Ureter (tissue), 1 donor: ENCODE data around the gene FKRP. TPM values are rescaled to one million over a fixed set of nuclear protein-coding genes. Genes with fewer than 3 reads are reported as not detected.

Experiments
- DNase-seq: peaks from one replicate; pipeline ENCODE4 v3.0.0-alpha.2; 2020; ENCODE audit warnings: low spot score
- total RNA-seq: library from RNA; stranded (reverse); gene quantifications from one replicate; pipeline ENCODE4 v1.2.4, GENCODE V29; 2023
- donor health status: DM: yes; HTN: yes; CAD: no.

Gene FKRP
- total RNA-seq, 1 donor from 2014 or later, result 20.6 TPM

DNA sequence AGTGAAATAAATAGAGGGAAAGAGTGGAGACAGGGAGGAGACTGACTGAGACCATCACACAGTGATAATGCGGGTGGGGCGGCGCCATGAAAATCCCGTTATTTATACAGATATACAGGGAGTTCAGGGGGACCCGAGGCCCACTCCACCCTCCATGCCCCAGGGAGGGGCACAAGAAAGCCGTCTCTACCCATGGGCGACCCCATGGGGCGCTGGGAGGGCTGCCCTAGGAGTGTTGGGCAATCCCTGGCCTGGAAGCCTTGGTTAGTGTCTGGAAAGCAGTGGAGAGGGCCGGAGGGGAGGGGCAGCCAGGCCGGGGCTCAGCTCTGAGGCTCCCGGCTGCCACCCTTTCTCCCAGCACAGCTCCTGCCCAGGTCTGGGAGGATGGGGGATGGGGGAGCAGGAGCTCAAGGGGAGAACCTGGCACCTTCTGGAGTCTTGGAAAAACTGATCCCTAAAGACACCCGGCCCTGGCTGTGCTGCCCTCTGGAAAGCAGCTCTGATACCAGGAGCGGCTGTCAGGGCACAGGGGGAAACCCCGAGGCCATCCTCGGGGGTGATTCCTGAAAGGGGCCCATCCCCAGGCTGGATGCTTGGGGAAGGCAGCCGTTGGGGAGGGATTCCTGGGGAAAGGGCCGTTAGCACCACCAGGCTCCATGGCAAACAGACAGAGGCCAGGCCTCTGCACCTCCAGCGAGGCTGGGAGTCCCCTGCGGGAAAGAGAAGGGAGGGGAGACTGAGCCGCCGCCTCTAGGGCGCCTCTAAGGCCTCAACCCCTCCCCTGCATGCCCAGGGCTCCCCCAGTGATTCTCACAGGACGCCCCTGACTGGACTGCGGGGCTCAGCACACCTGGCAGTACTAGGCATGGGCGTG, 26.0 kb upstream of the FKRP start:
- no peak for DNase-seq

GRCh38 chr19:46720503-46721239, 25.2 kb upstream of the FKRP start:
- no peak for DNase-seq

DNA sequence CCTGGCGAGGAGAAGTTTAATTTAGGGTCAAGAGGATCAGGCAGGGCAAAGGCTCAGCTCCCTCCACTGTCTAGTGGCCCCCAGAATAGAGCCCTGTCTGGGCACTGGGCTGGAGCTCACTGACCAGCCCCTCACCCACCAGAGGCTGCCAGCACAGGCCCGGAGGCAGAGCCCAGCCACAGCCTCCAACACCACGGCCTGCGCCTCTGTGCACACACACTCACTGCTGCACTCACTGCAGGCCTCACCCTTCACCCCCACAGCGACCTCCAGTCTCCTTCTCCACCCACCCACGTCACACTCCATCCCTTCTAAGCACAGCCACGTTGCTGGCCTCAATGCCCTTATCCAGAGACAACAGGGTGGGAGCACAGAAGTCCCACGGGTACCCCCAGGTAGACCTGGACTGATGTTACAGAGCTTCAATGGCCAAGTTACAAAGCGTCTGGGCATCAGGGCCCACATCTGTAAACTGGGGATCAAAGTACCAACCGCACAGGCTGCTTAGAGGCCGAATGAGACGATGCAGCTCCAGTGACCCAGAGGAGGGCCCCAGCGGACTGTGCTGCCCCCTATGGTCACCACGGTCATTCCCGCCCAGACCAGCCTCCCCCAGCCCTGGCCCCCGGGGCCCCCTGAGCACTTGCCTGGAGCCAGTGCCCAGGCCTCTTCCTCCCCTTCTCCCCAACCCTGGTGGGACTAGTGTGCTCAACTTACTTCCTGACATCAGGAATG, 24.4 kb upstream of the FKRP start:
- DNase-seq, result no peak

DNA sequence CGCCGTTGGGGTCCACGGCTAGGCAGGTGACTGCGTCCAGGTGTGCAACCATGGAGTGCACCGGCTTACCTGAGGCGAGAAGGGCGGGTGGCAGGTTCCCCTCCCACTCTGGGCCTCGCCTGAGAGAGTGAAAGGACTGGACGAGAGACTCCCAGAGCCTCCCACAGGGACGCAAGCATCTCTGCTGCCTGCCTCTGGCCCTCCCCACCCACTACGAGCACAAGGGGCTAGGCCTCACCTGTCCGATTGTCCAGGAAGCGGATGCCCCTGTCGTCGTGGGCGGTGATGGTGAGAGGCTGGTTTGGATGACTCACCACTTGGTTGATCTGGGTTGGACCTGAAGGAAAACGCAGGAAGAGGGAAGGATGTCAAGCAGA, 23.9 kb upstream of the FKRP start:
- DNase-seq, result no peak

DNA sequence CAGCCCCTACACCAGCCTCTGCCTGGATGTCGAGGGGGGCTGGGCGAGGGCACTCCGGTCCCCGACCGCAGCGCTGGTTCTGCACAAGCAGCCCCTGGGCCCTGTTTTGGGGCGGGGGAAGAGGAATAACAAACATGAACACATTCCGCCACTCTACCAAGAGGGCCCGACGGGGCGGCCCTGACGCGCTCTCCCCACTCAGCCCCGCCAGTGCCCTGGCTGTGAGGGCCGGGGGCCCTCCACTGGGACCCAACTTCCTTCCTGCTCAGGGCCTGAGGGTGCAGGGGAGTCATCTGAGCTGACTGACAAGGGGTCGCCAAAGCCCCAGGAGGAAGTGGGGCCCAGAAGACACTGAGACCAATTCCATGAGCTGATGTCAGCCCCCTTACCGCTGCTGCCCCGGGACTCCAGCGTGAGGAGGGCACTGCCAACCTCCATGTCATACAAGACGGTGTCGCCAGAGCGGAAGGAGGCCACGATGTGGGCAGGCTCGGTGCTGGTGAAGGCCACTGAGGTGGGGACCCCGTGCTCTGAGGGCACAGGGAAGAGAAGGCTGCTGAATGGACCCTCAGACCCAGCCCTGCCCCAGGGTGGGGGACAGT, 23.3 kb upstream of the FKRP start:
- DNase-seq, result no peak

GRCh38 chr19:46723023-46723461, 22.8 kb upstream of the FKRP start:
- no peak for DNase-seq

DNA sequence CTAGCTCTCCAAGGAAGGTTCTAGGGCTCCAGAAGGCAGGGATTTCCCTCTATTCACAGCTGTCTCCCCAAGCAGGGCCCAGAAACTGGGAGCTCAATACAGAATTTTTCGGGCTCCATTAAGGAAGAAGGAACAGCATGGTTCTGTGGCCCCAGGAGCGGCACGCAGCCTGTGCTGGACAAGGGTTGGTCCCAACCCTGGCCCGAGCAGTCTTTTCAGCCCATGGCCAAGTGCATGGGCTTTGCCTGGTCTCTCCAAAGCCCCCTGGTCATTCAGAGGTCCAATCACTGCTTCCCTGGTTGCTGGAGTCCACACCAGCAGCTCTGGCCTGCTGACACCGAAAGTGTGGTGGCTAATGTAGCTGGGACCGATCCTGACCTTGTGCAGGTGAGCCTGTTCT, 22.4 kb upstream of the FKRP start:
- DNase-seq, result no peak

DNA sequence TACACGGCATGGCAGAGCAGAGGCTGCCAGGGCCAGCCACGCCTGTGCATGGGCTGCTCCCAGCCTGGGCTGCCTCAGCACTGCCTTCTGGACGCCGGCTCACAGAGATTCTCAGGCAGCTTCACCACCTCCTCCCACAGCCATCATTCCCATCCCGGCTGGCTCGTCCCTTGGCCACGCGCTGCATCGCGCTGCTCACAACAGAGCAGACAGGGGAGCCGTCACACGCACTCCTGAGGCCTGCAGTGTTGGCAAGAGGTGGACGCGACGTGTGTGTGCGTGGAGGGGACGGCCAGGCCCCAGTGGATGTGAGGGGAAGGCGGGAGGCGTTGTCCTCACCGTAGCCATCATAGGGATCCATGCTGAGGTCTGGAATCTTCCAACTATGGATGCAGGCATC, 21.4 kb upstream of the FKRP start:
- no peak for DNase-seq

DNA sequence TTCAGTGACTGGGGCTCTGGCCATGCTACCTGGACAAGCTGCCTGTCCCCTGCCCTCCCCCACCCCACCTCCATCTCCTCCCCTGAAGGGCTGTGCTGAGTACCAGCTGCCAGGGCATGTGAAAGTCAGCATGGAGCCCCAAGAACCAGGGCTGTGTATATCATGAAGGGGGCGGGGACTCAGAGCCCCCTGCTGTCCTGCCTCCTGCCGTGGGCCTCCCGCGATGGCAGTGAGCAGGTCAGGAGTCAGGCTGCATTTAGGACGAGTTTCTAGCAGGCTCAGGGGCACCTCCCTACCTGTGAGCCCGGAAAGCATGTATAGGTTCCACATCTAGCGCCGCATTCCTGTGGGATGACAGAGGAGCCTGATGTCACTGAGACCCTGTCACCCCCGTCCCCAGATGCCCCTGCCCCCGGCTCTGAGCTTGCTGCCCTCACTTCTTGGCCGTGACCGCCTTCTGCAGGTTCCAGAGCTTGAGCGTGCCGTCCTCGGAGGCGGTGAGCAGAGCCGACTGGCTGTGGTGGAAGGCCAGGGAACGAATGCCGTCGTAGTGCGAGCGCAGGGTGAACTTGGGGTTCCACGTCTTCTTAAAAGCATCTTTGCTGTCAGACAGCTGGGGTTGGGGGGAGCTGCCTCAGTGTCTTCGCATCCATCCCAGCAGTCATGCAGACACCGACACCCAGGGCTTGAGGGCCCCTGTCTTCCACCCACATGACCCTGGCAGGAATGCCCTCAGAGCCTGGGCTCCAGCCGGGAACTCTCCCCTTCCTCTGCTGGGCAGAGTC, 20.6 kb upstream of the FKRP start:
- no peak for DNase-seq

GRCh38 chr19:46725859-46726393, 19.9 kb upstream of the FKRP start:
- DNase-seq, result no peak

DNA sequence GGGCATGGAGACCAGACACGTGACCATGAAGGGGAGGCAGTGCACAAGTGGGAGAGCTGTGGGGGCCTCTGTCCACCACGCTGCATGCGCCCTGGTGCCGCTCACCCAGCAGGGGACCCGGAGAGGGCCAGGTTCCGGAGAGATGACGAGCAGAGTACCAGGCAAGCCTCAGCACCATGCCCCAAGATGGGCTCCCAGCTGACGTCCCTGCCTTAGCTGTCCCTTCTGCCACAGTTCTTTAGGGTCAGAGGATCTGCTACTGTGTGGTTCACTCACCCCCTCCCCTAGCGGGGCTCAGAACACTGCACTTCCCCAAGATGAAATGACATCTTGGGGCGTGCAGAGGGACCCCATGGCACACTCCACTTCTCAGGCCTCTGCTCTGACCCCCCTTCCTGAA, 19.3 kb upstream of the FKRP start:
- no peak for DNase-seq

GRCh38 chr19:46726971-46727501, 18.8 kb upstream of the FKRP start:
- no peak for DNase-seq

DNA sequence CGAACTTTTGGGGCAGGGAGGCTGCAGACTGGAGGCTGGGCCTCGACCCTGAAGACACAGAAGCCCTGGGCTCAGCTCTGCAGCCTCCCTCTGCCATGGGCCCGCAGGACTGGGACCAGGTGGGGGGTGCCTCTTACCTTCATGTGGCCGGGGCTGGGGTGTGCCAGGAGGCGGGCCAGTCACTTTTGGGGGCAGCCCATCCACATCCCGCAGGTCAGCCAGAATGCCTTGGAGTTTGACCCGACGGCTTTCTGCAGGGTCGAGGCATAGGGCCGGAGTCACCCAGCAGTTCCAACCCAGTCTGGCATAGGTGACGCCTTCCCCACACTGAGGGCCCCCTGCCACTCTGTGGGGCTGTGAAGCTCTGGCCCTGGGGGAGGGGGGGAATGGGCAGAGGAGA, 18.1 kb upstream of the FKRP start:
- no peak for DNase-seq

DNA sequence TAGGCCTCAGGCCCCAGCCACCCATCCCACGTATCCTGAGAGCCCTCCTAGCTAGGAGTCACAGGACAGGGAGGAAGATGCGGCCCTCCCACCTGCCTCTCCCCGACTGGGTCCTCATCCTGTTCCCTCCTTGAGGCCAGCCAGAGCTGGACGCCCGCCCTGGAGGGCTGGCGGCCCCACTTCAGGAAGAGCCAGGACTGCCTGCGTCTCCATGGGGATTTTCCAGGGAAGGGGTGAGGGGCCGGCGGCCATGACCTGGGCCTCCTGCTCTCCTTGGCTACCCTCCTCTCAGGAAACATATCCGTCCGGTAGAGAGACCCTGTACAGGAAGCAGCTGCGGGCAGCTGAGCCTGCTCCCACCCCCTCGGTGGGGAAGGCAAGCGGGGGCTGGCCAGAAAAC, 17.6 kb upstream of the FKRP start:
- DNase-seq, result no peak

DNA sequence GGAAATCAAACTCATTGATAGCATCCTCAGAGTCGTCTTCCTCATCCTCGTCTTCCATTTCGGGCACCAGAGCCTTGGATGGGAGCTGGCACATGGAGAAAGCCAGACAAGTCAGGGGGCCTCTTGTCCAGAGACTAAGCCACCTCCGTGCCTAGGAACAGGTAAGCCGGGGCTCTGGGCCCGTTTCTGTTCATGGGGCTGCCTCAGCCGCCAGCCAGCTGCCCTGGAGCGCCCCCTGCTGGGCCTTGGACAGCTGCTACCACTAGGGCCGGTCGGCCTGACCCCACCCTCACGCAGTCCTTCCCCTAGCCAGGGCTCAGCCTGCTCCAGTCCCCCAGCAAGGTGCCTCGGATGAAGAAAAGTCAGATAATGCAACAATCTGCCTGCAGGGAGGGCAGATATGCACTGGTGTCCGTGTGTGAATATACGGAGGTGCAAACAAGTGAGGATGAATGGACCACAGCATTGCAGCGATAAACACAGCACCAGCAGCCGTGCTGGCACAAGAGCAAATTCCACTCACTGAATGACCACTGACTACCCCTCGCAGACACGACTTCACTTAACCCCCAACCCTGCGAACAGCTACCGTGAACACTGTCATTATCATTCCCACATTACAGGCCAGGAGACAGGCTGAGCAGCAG, 17.0 kb upstream of the FKRP start:
- no peak for DNase-seq

DNA sequence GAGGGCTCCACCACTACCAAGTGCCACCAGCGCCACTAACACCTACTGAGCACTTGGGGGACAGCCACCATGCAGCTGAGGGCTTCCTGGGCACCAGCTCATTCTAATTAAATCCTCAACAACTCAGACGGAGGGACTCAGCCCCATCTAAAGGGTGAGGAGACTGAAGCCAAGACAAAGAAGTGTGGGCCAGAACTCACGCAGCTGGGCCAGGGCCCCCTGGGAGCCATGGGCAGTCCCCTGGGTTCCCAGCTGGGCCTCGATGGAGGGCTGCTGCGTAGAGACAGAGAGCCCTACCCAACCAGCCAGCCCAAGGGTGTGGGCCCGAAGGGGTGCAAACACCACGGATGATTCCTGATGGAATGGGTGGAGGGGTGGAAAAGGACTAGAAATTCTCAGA, 16.2 kb upstream of the FKRP start:
- DNase-seq, result no peak

DNA sequence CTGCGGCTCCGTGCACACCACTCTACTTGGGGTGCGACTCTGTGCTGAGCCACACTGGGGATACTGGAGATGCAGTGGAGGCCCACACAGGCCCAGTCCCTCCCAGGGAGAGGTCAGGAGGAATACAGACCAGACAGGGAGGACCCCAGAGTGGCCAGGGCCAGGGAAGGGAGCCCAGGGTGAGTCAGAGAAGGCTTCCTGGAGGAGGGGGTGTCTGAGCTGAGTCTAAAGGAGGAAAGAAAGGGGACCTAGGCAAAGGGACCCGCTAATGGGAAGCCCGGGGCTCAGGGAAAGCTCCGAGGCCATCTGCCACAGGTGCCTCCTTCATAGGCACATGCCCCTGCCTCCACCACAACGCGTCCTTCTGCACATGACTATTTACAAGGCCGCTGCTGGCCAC, 15.7 kb upstream of the FKRP start:
- DNase-seq, result no peak

DNA sequence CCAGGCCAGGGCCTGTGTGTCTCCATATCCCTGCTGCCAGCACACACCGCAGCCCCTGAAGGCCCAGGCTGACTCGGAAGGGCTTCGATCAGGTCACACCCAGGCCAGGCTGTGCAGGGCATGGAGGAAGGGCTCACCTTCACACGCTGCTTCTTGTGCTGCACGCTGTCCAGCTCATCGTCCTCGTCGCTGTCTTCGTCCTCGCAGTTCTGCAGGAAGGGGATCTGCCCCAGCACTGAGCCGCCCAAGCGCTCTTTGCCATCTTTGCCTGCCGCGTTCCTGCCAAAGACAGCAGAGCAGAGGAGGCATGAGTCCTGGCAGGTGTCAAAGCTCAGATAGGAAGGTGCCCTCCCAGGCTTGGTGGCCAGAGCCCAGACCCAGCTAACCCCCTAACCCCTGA, 15.3 kb upstream of the FKRP start:
- DNase-seq, result no peak

- no peak for DNase-seq
Observed at GRCh38 chr19:46731007-46731501, 14.8 kb upstream of the FKRP start.

DNA sequence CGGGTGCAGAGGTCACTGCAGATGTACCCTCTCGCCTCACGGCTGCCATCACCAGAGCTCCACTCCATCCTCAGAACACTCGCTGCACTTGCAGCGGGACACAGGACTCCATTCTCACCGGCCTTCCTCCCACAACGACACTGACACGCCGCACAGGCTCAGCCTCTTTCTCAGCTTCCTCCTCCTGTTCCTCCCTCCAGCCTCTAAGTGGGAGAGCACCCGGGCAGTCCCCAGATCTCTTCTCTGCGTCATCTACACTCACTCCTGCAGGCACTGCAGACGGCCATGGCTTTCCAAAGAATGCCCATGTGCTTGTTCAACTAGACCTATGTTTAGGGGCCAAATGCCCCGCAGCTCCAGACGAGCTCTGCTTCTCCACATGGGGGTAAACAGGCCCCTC, 14.3 kb upstream of the FKRP start:
- DNase-seq, result no peak
